Cerebellar nuclear complex (tissue), 1 donor: Measurements from ENCODE around the gene GPR162.
"Not testable (repeated sequence)": the region's sequence is repeated elsewhere in the genome, so short reads cannot be mapped to it uniquely, and the experiment has no call there.

Source experiments
- DNase-seq, 2 experiments: peaks; one replicate each; lab custom pipeline; 2025; lab: John Stamatoyannopoulos, UW

GPR162 gene

DNA sequence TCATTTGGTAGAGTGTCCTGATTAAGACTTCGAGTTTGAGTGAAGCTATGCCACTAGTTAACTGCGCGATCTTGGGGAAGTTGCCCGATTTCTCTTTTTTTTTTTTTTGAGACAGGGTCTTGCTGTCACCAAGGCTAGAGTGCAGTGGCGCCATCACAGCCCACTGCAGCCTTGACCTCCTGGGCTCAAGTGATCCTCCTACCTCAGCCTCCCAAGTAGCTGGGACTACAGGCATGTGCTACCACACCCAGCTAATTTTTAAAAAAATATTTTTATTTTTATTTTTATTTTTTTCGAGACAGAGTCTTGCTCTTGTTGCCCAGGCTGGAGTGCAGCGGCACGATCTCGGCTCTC lies 52.4 kb downstream of the GPR162 start:
- not testable (repeated sequence) for DNase-seq
